Tibial artery (tissue), 4 donors: ENCODE data around the gene GUCY2D.

Experiments used
- DNase-seq, 2 donors: peaks; one replicate each; pipeline ENCODE4 v3.0.0-alpha.2; 2019
- H3K27ac ChIP-seq, 2 donors: fragments of 200-600 bp; sonication (generic) in 1 of 2; 1 replicate in 1 of 2; 2 replicates in 1 of 2; pipeline ENCODE4 v1.5.1; 2018 to 2019; ENCODE audit warnings: mild to moderate bottlenecking in 1 of 2
- H3K27me3 ChIP-seq, 2 donors: fragments of 200-600 bp; sonication (generic) in 1 of 2; one replicate each; pipeline versions ENCODE4 v1.5.1 to v1.6.0; 2016 to 2019
- H3K36me3 ChIP-seq, 3 donors: fragments of 200-600 bp; sonication (generic) in 2 of 3; one replicate each; pipeline ENCODE4 v1.5.1; 2016 to 2019; ENCODE audit warnings: mild to moderate bottlenecking in 2 of 3
- H3K4me1 ChIP-seq, 4 donors: fragments of 200-600 bp; sonication (generic) in 2 of 4; 1 replicate in 3 of 4; 2 replicates in 1 of 4; pipeline ENCODE4 v1.5.1; 2016 to 2019
- H3K4me3 ChIP-seq, 2 donors: fragments of 200-600 bp; sonication (generic) in 1 of 2; 1 replicate in 1 of 2; 2 replicates in 1 of 2; pipeline ENCODE4 v1.5.1; 2018 to 2019; ENCODE audit warnings: mild to moderate bottlenecking in 2 of 2
- H3K9me3 ChIP-seq, 3 donors: fragments of 200-600 bp; sonication (generic) in 1 of 3; one replicate each; pipeline ENCODE4 v1.5.1; 2016 to 2019
- intact Hi-C: fragments of 100-400 bp; cut with DNase I; formaldehyde crosslinking; loops from one replicate; pipeline ENCODE4 v1.15.0; 2023; ENCODE audit warnings: low total_unique reads
- TF ChIP-seq, protein P1 (sequence below), 2 experiments: fragments of 200-600 bp in 1 of 2; fragments of 450-650 bp in 1 of 2; IDR thresholded peaks; one replicate each; pipeline ENCODE4 v1.5.1; 2017 to 2019; ENCODE audit warnings: antibody characterized with exemption in 2 of 2, mild to moderate bottlenecking in 1 of 2, moderate library complexity in 1 of 2

The GUCY2D gene

DNA sequence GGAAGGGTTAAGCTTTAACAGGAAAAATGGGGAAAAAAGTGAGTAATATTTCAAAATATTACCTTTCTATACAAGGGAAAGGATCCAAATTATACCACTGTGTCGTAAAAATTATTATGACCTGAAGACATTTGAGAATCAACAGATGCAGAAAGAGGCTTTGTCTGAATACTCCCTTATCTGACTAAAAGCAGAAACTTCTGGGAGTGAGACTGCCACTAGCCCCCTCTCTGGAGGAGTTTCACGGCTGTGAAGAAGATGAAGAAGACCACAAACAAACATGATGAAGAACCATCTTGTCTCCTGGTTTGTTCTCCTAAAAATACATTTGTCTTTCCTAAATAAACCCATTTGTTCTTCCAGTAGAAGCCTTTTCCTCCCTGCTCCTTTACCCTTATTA is 41.0 kb upstream of the GUCY2D start:
- Histone ChIP-seq H3K4me3 (no peak overlapping the region), H3K27ac (no peak overlapping the region), H3K9me3 (no peaks in the 10 kb centered on the region), H3K4me1 (no peaks in the 10 kb centered on the region), H3K36me3 (no peaks in the 10 kb centered on the region), H3K27me3 (peaks cover 0 to 26% of the 10 kb centered on the region in 2 donors)
- intact Hi-C loops = no loop called here
- TF ChIP-seq, protein P1, sequence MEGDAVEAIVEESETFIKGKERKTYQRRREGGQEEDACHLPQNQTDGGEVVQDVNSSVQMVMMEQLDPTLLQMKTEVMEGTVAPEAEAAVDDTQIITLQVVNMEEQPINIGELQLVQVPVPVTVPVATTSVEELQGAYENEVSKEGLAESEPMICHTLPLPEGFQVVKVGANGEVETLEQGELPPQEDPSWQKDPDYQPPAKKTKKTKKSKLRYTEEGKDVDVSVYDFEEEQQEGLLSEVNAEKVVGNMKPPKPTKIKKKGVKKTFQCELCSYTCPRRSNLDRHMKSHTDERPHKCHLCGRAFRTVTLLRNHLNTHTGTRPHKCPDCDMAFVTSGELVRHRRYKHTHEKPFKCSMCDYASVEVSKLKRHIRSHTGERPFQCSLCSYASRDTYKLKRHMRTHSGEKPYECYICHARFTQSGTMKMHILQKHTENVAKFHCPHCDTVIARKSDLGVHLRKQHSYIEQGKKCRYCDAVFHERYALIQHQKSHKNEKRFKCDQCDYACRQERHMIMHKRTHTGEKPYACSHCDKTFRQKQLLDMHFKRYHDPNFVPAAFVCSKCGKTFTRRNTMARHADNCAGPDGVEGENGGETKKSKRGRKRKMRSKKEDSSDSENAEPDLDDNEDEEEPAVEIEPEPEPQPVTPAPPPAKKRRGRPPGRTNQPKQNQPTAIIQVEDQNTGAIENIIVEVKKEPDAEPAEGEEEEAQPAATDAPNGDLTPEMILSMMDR (IDR thresholded peaks at IDR 0.05) = no peak
- DNase-seq = no peak

- TF ChIP-seq, protein P1 (IDR thresholded peaks at IDR 0.05) = no peak
- Histone ChIP-seq H3K4me1 (no peaks in the 10 kb centered on the region), H3K9me3 (no peaks in the 10 kb centered on the region), H3K27me3 (peaks cover 0 to 24% of the 10 kb centered on the region in 2 donors), H3K36me3 (no peaks in the 10 kb centered on the region), H3K4me3 (no peak overlapping the region), H3K27ac (no peak overlapping the region)
- intact Hi-C loops = no loop called here
- no peak for DNase-seq
Measured at GRCh38 chr17:7967751-7968150, 34.7 kb upstream of the GUCY2D start.

- Histone ChIP-seq H3K27me3 (peaks cover 0 to 29% of the 10 kb centered on the region in 2 donors), H3K27ac (no peak overlapping the region), H3K4me1 (no peaks in the 10 kb centered on the region), H3K9me3 (peaks cover 0 to 8% (median 7%) of the 10 kb centered on the region in 3 donors), H3K4me3 (no peak overlapping the region), H3K36me3 (no peaks in the 10 kb centered on the region)
- DNase-seq = no peak
- intact Hi-C loops = no loop called here
- TF ChIP-seq, protein P1 (IDR thresholded peaks at IDR 0.05) = no peak
Measured at GRCh38 chr17:7969433-7969832, 33.0 kb upstream of the GUCY2D start.

DNA sequence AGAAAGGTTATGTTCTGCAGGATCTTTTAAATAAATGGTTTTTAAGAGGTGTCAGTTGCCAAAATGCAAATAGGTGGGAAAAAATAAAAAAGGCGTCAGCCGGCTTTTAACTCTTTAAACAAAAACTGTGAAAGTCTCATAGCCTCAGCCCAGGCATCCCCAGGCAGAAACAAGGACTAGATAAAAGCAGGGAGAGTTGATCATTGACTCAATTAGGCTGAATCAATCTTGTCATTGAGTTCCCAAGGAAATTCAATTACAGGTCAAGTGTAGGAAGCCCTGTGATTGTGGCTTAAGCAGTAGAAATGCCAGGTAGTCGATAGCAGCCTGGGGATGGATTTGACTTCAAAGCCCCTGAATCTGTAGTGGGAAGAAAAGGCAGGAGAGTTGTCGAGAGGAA is 30.8 kb upstream of the GUCY2D start:
- Histone ChIP-seq H3K9me3 (peaks cover 0 to 22% (median 17%) of the 10 kb centered on the region in 3 donors), H3K27ac (no peak overlapping the region), H3K4me3 (no peak overlapping the region), H3K4me1 (no peaks in the 10 kb centered on the region), H3K27me3 (peaks cover 0 to 29% of the 10 kb centered on the region in 2 donors), H3K36me3 (no peaks in the 10 kb centered on the region)
- TF ChIP-seq, protein P1 (IDR thresholded peaks at IDR 0.05) = no peak
- DNase-seq = no peak
- intact Hi-C loops = no loop called here

GRCh38 chr17:7972131-7972785 is 30.2 kb upstream of the GUCY2D start:
- TF ChIP-seq, protein P1 (IDR thresholded peaks at IDR 0.05) = no peak
- Histone ChIP-seq H3K4me1 (no peaks in the 10 kb centered on the region), H3K36me3 (no peaks in the 10 kb centered on the region), H3K27ac (no peak overlapping the region), H3K4me3 (no peak overlapping the region), H3K9me3 (peaks cover 0 to 22% (median 17%) of the 10 kb centered on the region in 3 donors), H3K27me3 (peaks cover 0 to 29% of the 10 kb centered on the region in 2 donors)
- no peak for DNase-seq
- intact Hi-C loops = no loop called here
